ENCODE measurements around the gene IFNAR1. TPM values are rescaled to one million over a fixed set of nuclear protein-coding genes. Genes with fewer than 3 reads are reported as not detected.

Gene IFNAR1
- total RNA-seq, 1 experiment from 2014 or later, result 14.2 TPM

DNA sequence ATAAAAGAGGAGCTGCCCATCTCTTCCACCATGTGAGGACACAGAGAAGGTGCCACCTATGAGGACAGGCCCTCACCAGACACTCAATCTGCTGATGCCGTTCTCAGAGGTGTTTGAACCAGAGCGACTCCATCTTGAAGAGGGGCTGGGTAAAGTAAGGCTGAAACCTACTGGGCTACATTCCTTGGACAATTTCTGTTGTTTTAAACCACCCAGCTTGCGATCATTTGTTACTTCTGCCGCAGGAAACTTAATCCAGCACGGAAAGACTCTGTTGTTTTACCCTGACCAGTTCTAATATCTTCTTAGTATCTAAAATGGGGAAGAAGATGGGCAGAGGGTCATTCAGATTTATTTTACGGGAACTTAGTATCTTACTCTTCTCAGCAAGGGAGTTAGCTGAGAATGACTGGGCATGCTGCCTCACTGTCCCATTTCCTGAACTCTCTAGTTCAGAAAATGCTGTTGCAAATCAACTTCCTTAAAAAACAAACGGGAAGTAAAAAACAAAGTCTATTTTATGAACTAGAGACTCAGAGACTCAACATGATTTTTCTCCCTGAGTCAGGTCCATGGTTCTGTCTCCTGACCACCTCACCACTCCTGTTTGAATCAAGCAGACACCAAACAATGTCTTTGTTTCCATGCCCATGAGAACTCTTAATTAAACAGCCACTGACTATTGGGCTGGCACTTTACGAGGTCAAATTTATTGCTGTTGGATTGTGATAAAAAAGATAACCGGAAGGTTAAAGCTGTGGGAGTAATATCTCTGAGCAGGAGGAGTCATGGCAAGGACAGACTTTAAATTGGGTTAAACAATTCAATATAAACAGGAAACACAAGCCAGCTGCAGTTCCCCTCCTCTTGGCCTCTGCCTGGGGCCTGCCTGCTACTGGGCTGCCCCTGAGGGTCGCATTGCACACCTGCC, 23.8 kb upstream of the IFNAR1 start:
- no peak overlapping the region for H2AK5ac ChIP-seq (ENCODE audit: insufficient read length, low read length)
- no peak overlapping the region for H3K23ac ChIP-seq (ENCODE audit: insufficient read length, low read depth, low read length)
- no peak overlapping the region for H3T11ph ChIP-seq (ENCODE audit: low read length)
- no peak overlapping the region for H3K4ac ChIP-seq (ENCODE audit: low read depth, low read length)
- H4K8ac ChIP-seq (replicated peaks; ENCODE audit: insufficient read length, low read depth, low read length), result no peak overlapping the region
- H3K9me3 Mint-ChIP-seq, result no peaks in the 10 kb centered on the region
- H3K27ac Mint-ChIP-seq, result no peak overlapping the region
- H3K9me3 ChIP-seq (ENCODE audit: control insufficient read depth, low read depth, low read length), result no peaks in the 10 kb centered on the region
- no peak overlapping the region for H3K4me2 ChIP-seq (ENCODE audit: insufficient read depth, insufficient read length, low read length)
- H2BK20ac ChIP-seq (ENCODE audit: low read depth, low read length, poor library complexity, severe bottlenecking), result no peak overlapping the region
- H3K4me1 Mint-ChIP-seq, result peaks cover 11 to 13% of the 10 kb centered on the region in 2 experiments
- H3K36me3 Mint-ChIP-seq (ENCODE audit: insufficient read depth in 1 of 3, low read depth in 3 of 3), result no peaks in the 10 kb centered on the region
- H2BK5ac ChIP-seq (ENCODE audit: insufficient read length, low read length), result no peak overlapping the region
- no peak overlapping the region for H3K14ac ChIP-seq (ENCODE audit: insufficient read depth, low read length)
- no peak for DNase-seq
- H4K20me1 ChIP-seq (ENCODE audit: control insufficient read depth, insufficient read depth, insufficient read length), result no peaks in the 10 kb centered on the region
- H3K27me3 Mint-ChIP-seq (ENCODE audit: low read depth), result no peaks in the 10 kb centered on the region
- no peaks in the 10 kb centered on the region for H3K4me1 ChIP-seq (ENCODE audit: insufficient read depth, low read length)
- no peak overlapping the region for H3K27ac ChIP-seq (ENCODE audit: insufficient read length, low read depth, low read length)
- WGBS (ENCODE audit: extremely low coverage, insufficient read length, low lambda C conversion rate), result no CpG with 5 or more reads among the region's 10 CpGs
- H2BK120ac ChIP-seq (ENCODE audit: low read depth, low read length, poor library complexity, severe bottlenecking), result no peak overlapping the region
- H3K79me2 ChIP-seq (ENCODE audit: insufficient read depth, low read length), result no peaks in the 10 kb centered on the region
- H2BK12ac ChIP-seq (ENCODE audit: insufficient read length, low read depth, low read length), result no peak overlapping the region
- H3K4me3 Mint-ChIP-seq, result no peak overlapping the region
- no peak overlapping the region for H2BK15ac ChIP-seq (ENCODE audit: low read depth, low read length)
- H3K56ac ChIP-seq (ENCODE audit: insufficient read length, low read depth, low read length), result no peak overlapping the region
- H2AFZ ChIP-seq (ENCODE audit: low read length), result no peak overlapping the region
- H3K9ac ChIP-seq (ENCODE audit: extremely low read depth, insufficient read length, low read length), result no peak overlapping the region
- no peak overlapping the region for H4K91ac ChIP-seq (ENCODE audit: insufficient read length, low read depth, low read length)
- no peaks in the 10 kb centered on the region for H3K23me2 ChIP-seq (ENCODE audit: insufficient read length, low read depth, low read length, poor library complexity, severe bottlenecking)
- no peaks in the 10 kb centered on the region for H3K27me3 ChIP-seq (ENCODE audit: insufficient read depth, low read length)
- H3K18ac ChIP-seq (ENCODE audit: insufficient read length, low read depth, low read length), result no peak overlapping the region
- no peaks in the 10 kb centered on the region for H3K79me1 ChIP-seq (ENCODE audit: insufficient read depth, low read depth, low read length, poor library complexity, severe bottlenecking)
- TF ChIP-seq, protein P1, sequence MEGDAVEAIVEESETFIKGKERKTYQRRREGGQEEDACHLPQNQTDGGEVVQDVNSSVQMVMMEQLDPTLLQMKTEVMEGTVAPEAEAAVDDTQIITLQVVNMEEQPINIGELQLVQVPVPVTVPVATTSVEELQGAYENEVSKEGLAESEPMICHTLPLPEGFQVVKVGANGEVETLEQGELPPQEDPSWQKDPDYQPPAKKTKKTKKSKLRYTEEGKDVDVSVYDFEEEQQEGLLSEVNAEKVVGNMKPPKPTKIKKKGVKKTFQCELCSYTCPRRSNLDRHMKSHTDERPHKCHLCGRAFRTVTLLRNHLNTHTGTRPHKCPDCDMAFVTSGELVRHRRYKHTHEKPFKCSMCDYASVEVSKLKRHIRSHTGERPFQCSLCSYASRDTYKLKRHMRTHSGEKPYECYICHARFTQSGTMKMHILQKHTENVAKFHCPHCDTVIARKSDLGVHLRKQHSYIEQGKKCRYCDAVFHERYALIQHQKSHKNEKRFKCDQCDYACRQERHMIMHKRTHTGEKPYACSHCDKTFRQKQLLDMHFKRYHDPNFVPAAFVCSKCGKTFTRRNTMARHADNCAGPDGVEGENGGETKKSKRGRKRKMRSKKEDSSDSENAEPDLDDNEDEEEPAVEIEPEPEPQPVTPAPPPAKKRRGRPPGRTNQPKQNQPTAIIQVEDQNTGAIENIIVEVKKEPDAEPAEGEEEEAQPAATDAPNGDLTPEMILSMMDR (conservative IDR thresholded peaks at IDR 0.05), result no peak
- no peak overlapping the region for H4K5ac ChIP-seq (ENCODE audit: insufficient read length, low read depth, low read length)
